Dedifferentiated amniotic fluid mesenchymal stem cell (primary cell): ENCODE results near the gene SPTB.
"Not testable (repeated sequence)": the region's sequence is repeated elsewhere in the genome, so short reads cannot be mapped to it uniquely, and the experiment has no call there.

Source experiments
- DNase-seq: peaks from one replicate; pipeline ENCODE4 v3.0.0-alpha.2; 2016; ENCODE audit errors: extremely low spot score

The SPTB gene

DNA sequence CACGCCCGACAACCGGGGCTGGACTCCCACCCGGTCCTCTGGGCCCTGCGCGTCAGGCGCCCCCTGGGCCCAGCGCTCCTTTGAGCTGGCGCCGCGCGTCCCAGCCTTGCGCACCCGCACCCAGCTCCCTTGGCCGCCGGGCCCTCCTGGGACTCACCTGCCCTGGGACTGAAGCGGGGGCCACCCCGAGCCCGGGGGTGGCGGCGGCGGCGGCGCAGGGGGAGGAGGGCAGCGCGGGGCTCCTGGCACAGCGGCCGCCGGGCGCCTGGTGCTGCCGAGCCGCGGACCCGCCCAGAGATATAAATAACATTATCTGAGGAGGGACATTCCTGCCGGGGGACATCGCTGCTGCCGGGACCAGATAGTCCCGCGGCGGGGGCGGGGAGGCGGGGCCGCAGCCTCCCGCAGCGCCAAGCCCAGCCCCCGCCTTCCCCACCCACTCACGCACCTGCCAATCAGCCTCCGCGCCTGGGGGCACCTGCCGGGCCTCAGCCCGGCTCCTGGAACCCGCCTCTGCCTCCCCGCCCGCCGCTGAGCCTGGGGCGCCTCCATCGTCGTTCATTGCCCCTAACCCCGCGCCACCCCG is at the start of gene SPTB:
Gene SPTB, minus strand, starts transcription at position 273 of the 586 bp plus-strand sequence. CDS start 56,813 bp downstream, outside the sequence.
- DNase-seq = no peak

DNA sequence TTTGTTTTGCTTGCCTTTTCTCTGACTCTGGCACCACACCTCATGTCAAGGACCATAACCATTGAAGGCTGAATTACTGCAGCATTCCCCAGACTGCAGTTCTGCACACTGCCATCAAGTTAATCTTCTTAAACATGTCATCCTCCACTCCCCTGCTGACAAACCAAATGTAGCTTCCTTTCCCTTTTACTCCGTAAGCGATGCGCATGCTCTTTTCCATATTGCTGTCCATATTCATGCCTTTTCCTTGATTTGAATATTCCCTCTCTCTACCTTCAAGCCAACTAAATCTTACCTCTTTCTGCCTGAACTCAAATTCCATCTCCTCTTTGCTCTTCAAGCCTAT is 49.3 kb upstream of the SPTB start:
- DNase-seq = no peak

GRCh38 chr14:64928239-64929013 is 48.7 kb upstream of the SPTB start:
- DNase-seq = no peak

DNA sequence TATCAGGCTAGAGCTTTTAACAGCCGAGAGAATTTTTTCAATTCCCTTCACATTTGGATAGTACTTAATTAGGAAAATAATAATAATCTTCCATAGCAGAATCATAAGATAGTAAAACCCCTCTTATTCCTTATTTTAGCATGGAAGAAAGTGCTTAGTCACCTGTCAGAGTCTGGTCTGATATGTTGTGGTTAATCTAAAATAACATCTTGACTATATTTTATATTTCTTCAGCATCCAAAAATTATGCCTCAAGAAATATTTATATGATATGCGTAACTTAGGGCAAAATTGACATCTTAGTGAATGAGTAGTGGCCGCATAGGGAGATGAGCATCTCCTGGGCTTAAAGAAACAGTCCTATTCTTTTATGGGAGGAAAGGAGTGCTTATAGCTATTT is 47.3 kb upstream of the SPTB start:
- no peak for DNase-seq

DNA sequence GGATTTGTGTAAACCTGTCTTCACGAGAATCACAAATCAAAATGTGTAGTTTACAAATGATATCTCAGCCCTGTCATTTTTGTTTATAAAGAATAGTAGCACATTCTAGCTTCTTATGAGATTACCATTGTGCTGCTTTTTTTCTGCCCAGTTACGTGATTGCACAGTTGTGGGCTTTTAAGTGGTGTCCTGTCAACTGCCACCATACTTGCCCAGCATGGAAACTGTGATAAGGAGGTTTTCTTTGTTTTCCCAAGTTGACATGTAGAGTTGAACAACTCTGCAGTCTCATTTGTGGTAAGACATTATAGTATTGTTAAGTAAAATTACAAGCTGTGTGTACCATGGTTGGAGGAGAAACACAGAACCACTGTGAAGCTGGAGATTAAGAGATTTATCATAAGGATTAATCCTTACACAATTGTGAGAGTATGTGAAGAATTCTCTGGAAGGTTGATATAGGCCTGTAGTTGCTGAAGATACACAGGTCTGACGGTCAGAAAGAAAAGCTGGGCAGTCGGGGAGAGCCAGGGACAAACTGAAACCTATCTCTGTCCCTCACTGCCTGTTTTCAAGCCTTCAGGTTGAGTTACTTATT is 46.8 kb upstream of the SPTB start:
- DNase-seq = no peak

DNA sequence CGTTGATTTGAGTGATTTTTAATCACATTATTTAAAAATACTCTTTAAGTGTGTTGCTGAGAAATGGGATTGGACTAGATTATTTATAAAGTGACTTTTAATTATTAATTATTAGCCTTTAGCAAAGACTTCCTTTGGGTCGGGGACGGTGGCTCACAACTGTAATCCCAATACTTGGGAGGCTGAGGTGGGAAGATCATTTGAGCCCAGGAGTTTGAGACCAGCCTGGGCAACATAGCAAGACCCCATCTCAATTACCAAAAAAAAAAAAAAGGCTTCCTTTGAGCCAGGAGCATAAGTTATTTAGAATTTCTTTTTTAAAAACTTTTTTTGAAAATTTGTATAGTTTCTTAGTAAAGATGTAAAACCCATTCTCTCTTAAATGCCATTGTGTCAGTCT is 43.3 kb upstream of the SPTB start:
- no peak for DNase-seq

DNA sequence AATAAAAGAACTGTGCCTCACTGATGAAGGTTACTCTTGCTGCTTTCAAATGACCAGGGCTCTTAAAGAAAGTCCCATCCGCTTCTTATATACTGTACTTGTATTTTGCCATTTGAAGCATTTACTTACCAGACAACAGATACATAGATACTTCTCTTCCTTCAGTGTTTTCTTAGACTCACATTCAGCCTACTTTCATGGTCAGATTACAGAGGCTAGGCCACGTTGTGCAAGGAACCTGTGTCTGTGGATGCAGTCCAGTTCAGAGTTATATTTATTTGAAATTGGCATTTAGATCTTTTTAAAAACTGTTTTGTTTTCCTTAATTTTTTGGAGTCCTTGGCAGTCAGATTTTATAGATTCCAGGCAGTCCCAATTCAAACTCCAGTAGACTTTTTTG is 40.8 kb upstream of the SPTB start:
- no peak for DNase-seq

GRCh38 chr14:64919618-64920017 is 39.9 kb upstream of the SPTB start:
- DNase-seq = no peak

DNA sequence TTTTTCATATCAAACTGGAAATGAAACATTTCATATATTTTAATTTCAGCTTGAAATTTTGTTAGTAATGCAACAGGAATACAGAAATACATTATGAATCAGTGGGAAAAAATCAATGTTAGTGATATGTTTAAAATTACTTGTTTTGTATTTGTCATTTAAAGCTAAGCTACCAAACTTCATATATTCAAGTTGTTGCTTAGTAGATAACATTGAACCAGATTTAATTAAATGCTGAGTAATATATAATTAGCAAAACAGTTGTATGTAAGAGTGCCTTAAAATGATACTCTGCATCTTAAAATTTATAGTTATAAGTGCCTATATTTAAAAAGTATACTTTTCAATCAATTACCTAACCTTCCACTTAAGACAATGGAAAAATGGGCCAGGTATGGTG is 39.5 kb upstream of the SPTB start:
- no peak for DNase-seq

DNA sequence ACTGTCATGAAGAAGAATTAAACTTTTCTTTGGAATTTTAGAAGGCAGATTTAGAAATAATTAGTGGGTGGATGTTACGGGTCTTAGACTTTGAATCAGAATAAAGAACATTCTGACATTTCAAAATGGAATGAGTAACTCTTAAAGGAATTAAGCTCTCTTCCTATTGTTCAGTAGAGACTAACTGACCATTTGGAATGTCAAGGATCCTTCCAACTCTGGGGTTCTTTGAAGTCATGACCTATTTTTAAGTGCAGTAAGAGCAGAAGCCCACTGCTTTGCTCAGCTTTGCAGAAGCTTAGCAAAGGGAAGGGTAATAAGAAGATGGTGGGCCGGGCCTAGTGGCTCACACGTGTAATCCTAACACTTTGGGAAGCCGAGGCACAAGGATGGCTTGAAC is 38.5 kb upstream of the SPTB start:
- DNase-seq = no peak

DNA sequence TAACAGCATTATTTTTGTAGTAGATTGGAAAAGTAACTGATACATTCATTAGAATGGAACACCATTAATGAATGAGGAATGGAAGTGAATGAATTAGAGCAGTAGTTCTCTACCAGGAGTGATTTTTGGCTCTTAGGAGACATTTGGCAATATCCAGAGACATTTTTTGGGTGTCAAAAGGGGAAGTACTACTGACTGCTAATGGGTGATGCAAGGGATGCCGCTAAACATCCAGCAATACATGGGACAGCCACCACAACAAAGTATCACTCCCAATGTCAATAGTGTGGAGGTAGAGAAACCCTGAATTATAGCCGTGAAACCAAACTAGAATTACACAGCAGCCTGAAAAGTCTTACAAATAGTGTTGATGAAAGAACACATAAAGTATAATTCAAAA is 36.1 kb upstream of the SPTB start:
- DNase-seq = no peak

- DNase-seq = no peak
Observed at GRCh38 chr14:64915029-64915424, 35.3 kb upstream of the SPTB start.

- DNase-seq = peak; percentile 100
Observed at GRCh38 chr14:64914237-64915028, 34.7 kb upstream of the SPTB start, which contains the start of gene CHURC1. Gene CHURC1, plus strand, starts transcription at chr14:64914455. Its CDS starts 41 bp downstream, at chr14:64914496.

DNA sequence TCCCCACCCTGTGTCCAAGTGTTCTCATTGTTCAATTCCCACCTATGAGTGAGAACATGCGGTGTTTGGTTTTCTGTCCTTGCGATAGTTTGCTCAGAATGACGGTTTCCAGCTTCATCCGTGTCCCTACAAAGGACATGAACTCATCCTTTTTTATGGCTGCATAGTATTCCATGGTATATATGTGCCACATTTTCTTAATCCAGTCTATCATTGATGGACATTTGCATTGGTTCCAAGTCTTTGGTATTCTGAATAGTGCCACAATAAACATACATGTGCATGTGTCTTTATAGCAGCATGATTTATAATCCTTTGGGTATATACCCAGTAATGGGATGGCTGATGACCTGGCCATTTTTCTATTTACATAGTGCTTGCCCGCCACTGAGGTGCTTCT is 33.8 kb upstream of the SPTB start:
- DNase-seq = not testable (repeated sequence)

DNA sequence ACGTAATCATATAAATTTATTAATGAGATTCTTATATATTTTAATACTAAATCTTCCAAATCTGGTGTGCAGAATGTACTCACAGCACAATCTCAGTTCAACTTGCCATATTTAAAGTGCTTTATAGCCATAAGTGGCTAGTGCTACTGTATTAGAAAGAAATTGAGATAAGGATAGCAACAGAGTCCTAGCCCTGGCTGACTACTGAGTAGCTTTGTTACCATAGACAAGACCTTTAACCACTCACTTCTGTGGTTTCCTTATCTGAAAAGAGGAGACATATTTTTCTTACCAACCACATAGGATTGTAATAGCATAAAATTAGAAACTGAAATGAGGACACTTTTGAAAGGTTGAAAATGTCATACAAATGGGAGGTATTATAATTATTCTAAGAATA is 32.6 kb upstream of the SPTB start:
- DNase-seq = no peak

DNA sequence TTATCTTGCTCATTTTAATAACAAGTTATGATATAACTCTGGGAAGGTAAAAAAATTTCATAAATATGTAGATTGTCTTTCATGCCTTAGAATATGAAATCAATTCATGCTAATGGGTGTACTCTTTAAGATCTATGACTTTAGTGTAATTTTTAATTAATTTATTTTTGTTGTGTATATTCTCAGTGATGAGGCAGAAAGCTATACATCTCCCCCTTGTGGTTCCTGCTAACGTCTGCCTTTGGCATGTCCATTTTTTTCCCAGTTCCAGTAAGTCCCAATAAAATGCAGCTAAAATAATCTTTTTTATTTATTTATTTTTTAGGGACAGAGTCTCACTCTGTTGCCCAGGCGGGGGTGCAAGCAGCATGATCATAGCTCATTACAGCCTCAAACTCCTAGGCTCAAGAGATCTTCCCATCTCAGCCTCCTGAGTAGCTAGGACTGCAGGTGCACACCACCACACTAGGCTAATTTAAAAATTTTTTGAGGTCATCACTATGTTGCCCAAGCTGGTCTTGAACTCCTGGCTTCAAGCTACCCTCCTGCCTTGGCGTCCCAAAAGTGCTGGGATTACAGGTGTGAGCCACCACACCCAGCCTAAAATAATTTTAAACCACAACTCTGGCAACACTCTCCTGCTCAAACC is 31.3 kb upstream of the SPTB start:
- DNase-seq = peak; percentile 58

DNA sequence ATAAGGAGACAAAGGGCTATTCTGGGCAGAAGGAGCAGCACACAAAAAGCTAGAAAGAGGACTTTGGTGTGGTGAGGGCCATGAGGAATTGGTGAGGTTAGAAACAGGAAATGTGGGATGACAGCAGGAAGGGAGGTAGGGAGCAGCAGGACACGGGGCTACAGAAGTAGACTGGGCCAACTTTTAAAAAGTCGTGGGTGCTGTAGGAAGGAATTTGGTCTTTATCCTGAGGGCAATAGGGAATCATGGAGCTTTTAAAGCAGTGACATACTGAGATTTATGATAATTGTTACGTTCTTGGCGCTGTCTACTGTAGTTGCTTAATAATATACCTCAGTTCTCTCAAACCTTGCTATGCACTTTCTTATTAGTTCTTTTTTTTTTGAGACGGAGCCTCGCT is 26.3 kb upstream of the SPTB start:
- DNase-seq = no peak

DNA sequence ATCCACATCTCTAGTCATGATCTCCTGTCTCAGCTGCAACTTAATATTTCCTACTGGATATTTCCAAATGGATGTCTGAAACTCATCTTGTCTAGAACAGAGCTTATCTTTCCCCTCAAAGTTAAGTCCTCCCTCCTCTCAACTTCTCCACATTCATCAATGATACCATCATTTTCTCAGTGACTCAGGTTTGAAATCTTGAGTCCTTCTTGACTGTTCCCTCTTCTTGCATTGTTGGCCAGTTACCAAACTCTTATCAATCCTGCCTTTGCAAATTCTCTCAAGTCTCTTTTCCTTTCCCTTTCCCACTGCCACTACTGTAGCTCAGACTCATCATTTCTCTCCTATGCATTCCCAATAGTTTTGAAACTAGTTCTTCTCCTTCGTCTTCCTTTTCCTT is 20.3 kb upstream of the SPTB start:
- no peak for DNase-seq

DNA sequence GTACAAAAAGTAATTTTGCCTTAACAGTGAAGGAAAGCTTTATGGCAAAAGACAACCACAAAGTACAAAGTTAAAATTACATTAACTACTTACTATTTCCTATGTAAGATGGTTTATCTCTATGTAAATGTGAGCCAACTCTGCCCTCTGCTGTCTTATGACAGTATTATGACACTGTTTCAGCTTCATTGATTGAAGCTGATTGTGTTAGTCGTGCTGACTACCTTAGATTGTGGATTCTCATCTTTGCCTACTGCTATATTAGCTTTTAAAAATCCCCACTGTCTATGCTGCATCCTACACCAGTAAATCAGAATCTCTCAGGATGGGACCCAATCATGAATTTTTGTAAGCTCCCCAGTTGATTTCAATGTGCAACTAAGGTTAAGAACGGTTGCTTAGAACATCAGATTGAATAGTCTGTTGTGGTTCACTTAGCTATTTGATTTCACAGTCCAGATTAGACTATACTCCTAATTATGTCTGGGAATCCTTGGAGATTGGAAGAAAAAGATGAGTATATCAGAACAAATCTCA is 12.2 kb upstream of the SPTB start:
- peak; percentile 74 for DNase-seq

GRCh38 chr14:64891173-64891838 is 11.6 kb upstream of the SPTB start:
- DNase-seq = no peak

DNA sequence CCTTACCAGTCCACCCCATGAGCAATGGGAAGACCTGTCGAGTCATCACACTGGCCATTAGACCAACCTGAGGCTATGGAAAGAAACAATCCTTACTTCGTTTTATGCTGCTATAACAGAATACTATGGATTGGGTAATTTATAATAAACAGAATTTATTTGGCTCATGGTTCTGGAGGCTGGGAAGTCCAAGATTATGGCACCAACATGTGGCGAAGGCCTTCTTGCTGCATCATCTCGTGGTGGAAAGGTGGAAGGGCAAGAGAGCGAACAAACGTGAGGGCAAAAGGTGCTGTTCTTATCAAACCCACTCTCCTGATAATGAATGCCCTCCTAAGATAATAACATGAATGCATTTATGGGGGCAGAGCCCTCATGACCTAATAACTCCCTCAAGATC is 9.6 kb upstream of the SPTB start:
- DNase-seq = no peak
